Suppressor macrophage (primary cell): Measurements from ENCODE around the gene INHA.

Experiments
- DNase-seq, 4 experiments: peaks; one replicate each; pipeline ENCODE4 v3.0.0-alpha.2; 2020 to 2022

Gene INHA

GRCh38 chr2:219575566-219576504 lies 3.7 kb downstream of the INHA start:
- DNase-seq = no peak

- no peak for DNase-seq
These were observed 4.6 kb downstream of the INHA start for GRCh38 chr2:219576505-219577388.

GRCh38 chr2:219578811-219579613 lies 6.9 kb downstream of the INHA start:
- peak; percentile 28 to 69 (median 55) for DNase-seq

GRCh38 chr2:219581346-219581745 lies 9.2 kb downstream of the INHA start:
- no peak for DNase-seq

GRCh38 chr2:219591091-219591490 lies 19.0 kb downstream of the INHA start:
- no peak for DNase-seq

GRCh38 chr2:219592736-219593135 lies 20.6 kb downstream of the INHA start:
- DNase-seq = no peak

- DNase-seq = no peak
These were observed 21.0 kb downstream of the INHA start for GRCh38 chr2:219593154-219593553.

- peak in 3 of 4 experiments; percentile 26 to 39 (median 31) for DNase-seq
These were observed 23.1 kb downstream of the INHA start for GRCh38 chr2:219595256-219595655.

GRCh38 chr2:219596954-219597551 lies 24.9 kb downstream of the INHA start:
- peak in 2 of 4 experiments; percentile 19 to 28 for DNase-seq

GRCh38 chr2:219597552-219598307 lies 25.6 kb downstream of the INHA start, which contains the start of gene STK11IP:
STK11IP (plus strand) TSS chr2:219597857; CDS start chr2:219598120, 263 bp downstream.
- peak; percentile 97 to 98 (median 98) for DNase-seq

- no peak for DNase-seq
These were observed 26.4 kb downstream of the INHA start for GRCh38 chr2:219598308-219599078.

GRCh38 chr2:219603771-219604170 lies 31.7 kb downstream of the INHA start:
- peak; percentile 47 to 75 (median 62) for DNase-seq

- no peak for DNase-seq
These were observed 33.5 kb downstream of the INHA start for GRCh38 chr2:219605607-219605954.

GRCh38 chr2:219607931-219608330 lies 35.8 kb downstream of the INHA start:
- no peak for DNase-seq

GRCh38 chr2:219608399-219608964 lies 36.4 kb downstream of the INHA start:
- no peak for DNase-seq

- no peak for DNase-seq
These were observed 37.1 kb downstream of the INHA start for GRCh38 chr2:219609149-219609750.

- DNase-seq = no peak
These were observed 39.2 kb downstream of the INHA start for GRCh38 chr2:219611306-219611705.

- DNase-seq = no peak
These were observed 39.9 kb downstream of the INHA start for GRCh38 chr2:219611866-219612576.
